ENCODE results near the gene PPP1R14B.
A peak's percentile ranks its signal among the peaks of the same experiment; 100 is the strongest.

DNA sequence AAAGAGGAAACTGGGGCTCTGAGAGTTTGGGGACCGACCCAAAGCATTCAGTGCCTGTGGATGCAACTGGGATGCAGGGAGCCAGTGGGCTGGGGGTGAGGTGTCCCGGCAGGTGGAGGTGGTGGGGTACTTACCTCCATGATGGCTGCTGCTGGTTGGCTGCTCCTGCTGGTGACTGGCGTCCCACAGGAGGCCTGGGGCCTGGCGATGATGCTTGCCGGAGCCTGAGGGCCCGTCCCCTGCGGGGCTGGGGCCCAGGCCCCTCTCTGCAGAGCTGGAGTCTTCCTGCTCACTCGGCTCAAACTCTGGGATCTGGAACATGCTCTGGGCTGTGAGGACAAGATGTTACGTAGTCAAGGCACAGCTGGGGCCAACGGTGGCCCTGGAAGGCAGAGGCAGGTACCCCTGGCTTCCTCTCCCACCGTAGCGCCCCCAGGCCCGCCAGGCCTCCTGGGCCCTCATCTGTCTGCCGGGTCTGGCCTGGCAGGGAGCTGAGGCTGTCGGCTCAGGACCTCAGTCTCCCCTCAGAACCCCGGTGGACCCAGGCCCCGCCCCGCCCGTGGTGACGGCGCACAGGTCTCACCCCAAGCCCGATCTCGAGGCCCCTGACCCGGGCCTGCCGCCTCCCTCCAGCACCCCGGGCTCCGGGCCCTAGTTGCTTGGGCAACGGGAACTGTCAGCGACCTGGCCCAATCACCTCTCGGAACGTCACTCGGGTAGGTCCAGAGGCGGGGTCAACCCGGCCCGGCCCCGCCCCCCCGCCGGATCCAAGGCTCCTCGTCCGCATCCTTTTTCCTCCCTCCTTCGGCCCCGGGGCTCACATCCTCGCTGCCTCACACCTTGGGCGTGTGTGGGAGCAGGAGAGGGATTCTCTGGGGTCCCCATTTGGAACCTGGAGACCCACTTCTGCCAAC lies 37.6 kb upstream of the PPP1R14B start, which contains the start of gene BAD:
- TF ChIP-seq EZH2 (IDR thresholded peaks at IDR 0.05; ENCODE audit: borderline replicate concordance, low read depth, low read length, severe bottlenecking) (no peak), POLR2A (IDR thresholded peaks at IDR 0.05; ENCODE audit: low read depth, low read length) (peak; percentile 52)
- TF ChIP-seq, protein P1, sequence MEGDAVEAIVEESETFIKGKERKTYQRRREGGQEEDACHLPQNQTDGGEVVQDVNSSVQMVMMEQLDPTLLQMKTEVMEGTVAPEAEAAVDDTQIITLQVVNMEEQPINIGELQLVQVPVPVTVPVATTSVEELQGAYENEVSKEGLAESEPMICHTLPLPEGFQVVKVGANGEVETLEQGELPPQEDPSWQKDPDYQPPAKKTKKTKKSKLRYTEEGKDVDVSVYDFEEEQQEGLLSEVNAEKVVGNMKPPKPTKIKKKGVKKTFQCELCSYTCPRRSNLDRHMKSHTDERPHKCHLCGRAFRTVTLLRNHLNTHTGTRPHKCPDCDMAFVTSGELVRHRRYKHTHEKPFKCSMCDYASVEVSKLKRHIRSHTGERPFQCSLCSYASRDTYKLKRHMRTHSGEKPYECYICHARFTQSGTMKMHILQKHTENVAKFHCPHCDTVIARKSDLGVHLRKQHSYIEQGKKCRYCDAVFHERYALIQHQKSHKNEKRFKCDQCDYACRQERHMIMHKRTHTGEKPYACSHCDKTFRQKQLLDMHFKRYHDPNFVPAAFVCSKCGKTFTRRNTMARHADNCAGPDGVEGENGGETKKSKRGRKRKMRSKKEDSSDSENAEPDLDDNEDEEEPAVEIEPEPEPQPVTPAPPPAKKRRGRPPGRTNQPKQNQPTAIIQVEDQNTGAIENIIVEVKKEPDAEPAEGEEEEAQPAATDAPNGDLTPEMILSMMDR (IDR thresholded peaks at IDR 0.05; ENCODE audit: extremely low read depth in 1 of 2, insufficient read depth in 1 of 2, low read depth in 1 of 2, low read length in 2 of 2), result no peak
